K562 (cell line): ENCODE data around the gene PLA2G3. TPM values are rescaled to one million over a fixed set of nuclear protein-coding genes. Genes with fewer than 3 reads are reported as not detected.
A peak's percentile ranks its signal among the peaks of the same experiment; 100 is the strongest.

Experiments used
- ASH1L ChIP-seq: fragments of 450-650 bp; IDR thresholded peaks from 2 replicates; pipeline ENCODE4 v1.6.1; 2018; ENCODE audit warnings: borderline replicate concordance, mild to moderate bottlenecking, low read depth; ENCODE audit not compliant: partially characterized antibody
- KAT2B ChIP-seq: IDR thresholded peaks from one replicate; pipeline ENCODE4 v1.6.1; 2012; ENCODE audit warnings: low read depth, mild to moderate bottlenecking, control low read depth, inconsistent platforms, low read length, moderate library complexity
- MYC ChIP-seq, 2 experiments: fragments of 250-450 bp in 1 of 2; sonication (Bioruptor Pico) in 1 of 2; IDR thresholded peaks; 2 replicates each; pipeline versions ENCODE4 v1.5.1 to v1.6.1; 2012 to 2021; ENCODE audit warnings: low read depth in 2 of 2, borderline replicate concordance in 1 of 2, improper control_type of control experiment in 1 of 2, low read length in 1 of 2, mild to moderate bottlenecking in 1 of 2, moderate library complexity in 1 of 2
- POLR3G ChIP-seq: IDR thresholded peaks from 2 replicates; pipeline ENCODE4 v1.6.1; 2011; ENCODE audit not compliant: insufficient read length, insufficient replicate concordance; ENCODE audit errors: extremely low read depth
- RCOR1 ChIP-seq, 2 experiments: IDR thresholded peaks; 2 replicates each; pipeline ENCODE4 v1.6.1; 2012; ENCODE audit warnings: low read depth in 2 of 2, low read length in 2 of 2, borderline replicate concordance in 1 of 2, improper control_type of control experiment in 1 of 2
- REST ChIP-seq, 2 experiments: fragments of 450-650 bp; formaldehyde crosslinking in 1 of 2; IDR thresholded peaks; 2 replicates each; pipeline versions ENCODE4 v1.4.0 to v1.6.1; 2014 to 2020; ENCODE audit warnings: mild to moderate bottlenecking in 2 of 2, borderline replicate concordance in 1 of 2, low read depth in 1 of 2
- SAFB ChIP-seq: fragments of 200-400 bp; formaldehyde crosslinking; IDR thresholded peaks from 2 replicates; pipeline ENCODE4 v1.6.1; 2017; ENCODE audit warnings: low read depth, low read length, borderline replicate concordance
- SIN3A ChIP-seq, 2 experiments: fragments of 150-350 bp in 1 of 2; IDR thresholded peaks; 2 replicates each; pipeline ENCODE4 v1.6.1; 2011 to 2016; ENCODE audit warnings: borderline replicate concordance in 2 of 2, low read depth in 2 of 2, low read length in 2 of 2, mild to moderate bottlenecking in 2 of 2, moderate library complexity in 2 of 2; ENCODE audit not compliant: control insufficient read depth in 1 of 2
- SRF ChIP-seq, 2 experiments: fragments of 250-450, 450-650 bp in 1 of 2; sonication (Bioruptor Pico) in 1 of 2; sonication (generic) in 1 of 2; formaldehyde crosslinking; IDR thresholded peaks; 2 replicates each; pipeline versions ENCODE4 v1.5.0 to v1.5.1; 2020 to 2022; ENCODE audit warnings: mild to moderate bottlenecking in 1 of 2, missing genetic modification reagents in 1 of 2
- ZNF57 ChIP-seq: fragments of 450-650 bp; formaldehyde crosslinking; IDR thresholded peaks from 2 replicates; pipeline ENCODE4 v1.4.0; 2020; ENCODE audit warnings: mild to moderate bottlenecking, moderate library complexity
- polyA plus RNA-seq, 8 experiments: library from polyadenylated mRNA; depleted of rRNA in 4 of 8; stranded (reverse) in 5 of 8; unstranded in 3 of 8; fragments of >200 nt; fragmentation: Nextera tagmentation in 2 of 8; fragmentation: Illumina TruSeq in 1 of 8; extraction: Ambion mirVana in 2 of 8; extraction: Trizol in 1 of 8; gene quantifications; 2 replicates each; pipeline versions ENCODE4 v1.2.1 to v1.2.3, GENCODE V29; 2011 to 2014; ENCODE audit warnings: inconsistent platforms in 1 of 8, missing spikeins in 1 of 8
- total RNA-seq, 7 experiments: library from RNA; depleted of rRNA in 6 of 7; stranded (reverse); fragments of >200 nt in 6 of 7; fragmentation: Illumina TruSeq in 2 of 7; extraction: Trizol in 2 of 7; gene quantifications; 2 replicates each; pipeline versions ENCODE4 v1.2.1 to v1.2.3, GENCODE V29; 2011 to 2021; ENCODE audit warnings: low replicate concordance in 1 of 7
- TF ChIP-seq, protein P1 (sequence below): fragments of 450-650 bp; IDR thresholded peaks from 2 replicates; pipeline ENCODE4 v1.6.1; 2018; ENCODE audit not compliant: partially characterized antibody

PLA2G3 gene
- total and polyA plus RNA-seq, 9 of the 15 experiments (the other 6 are each of a cell fraction or from before 2014, with no cell fraction given): 0.18 to 1.4 (median 0.64) TPM

- TF ChIP-seq REST (IDR thresholded peaks at IDR 0.05; ENCODE audit: borderline replicate concordance) (peak; percentile 89), REST (CRISPR knock-in tag; IDR thresholded peaks at IDR 0.05; ENCODE audit: low read depth) (no peak), ZNF57 (CRISPR knock-in tag) (no peak), RCOR1 (IDR thresholded peaks at IDR 0.05; ENCODE audit: borderline replicate concordance in 1 of 2, low read depth in 2 of 2, low read length in 2 of 2) (peak in 1 of 2 experiments; percentile 51; a peak in 1 of 4 replicates), SAFB (peak; percentile 85), POLR3G (no peak), MYC (IDR thresholded peaks at IDR 0.05; ENCODE audit: low read depth, low read length) (peak; percentile 25; the same call in 1 of the 2 replicates), MYC (CRISPR knock-in tag; IDR thresholded peaks at IDR 0.05; ENCODE audit: borderline replicate concordance, low read depth) (no peak), SRF (CRISPR knock-in tag; IDR thresholded peaks at IDR 0.05) (peak in 1 of 2 experiments; percentile 90; a peak in 1 of 4 replicates), ASH1L (no peak), SIN3A (IDR thresholded peaks at IDR 0.05; ENCODE audit: borderline replicate concordance in 2 of 2, control insufficient read depth in 1 of 2, low read depth in 2 of 2, low read length in 2 of 2) (no peak), KAT2B (no peak)
- TF ChIP-seq, protein P1, sequence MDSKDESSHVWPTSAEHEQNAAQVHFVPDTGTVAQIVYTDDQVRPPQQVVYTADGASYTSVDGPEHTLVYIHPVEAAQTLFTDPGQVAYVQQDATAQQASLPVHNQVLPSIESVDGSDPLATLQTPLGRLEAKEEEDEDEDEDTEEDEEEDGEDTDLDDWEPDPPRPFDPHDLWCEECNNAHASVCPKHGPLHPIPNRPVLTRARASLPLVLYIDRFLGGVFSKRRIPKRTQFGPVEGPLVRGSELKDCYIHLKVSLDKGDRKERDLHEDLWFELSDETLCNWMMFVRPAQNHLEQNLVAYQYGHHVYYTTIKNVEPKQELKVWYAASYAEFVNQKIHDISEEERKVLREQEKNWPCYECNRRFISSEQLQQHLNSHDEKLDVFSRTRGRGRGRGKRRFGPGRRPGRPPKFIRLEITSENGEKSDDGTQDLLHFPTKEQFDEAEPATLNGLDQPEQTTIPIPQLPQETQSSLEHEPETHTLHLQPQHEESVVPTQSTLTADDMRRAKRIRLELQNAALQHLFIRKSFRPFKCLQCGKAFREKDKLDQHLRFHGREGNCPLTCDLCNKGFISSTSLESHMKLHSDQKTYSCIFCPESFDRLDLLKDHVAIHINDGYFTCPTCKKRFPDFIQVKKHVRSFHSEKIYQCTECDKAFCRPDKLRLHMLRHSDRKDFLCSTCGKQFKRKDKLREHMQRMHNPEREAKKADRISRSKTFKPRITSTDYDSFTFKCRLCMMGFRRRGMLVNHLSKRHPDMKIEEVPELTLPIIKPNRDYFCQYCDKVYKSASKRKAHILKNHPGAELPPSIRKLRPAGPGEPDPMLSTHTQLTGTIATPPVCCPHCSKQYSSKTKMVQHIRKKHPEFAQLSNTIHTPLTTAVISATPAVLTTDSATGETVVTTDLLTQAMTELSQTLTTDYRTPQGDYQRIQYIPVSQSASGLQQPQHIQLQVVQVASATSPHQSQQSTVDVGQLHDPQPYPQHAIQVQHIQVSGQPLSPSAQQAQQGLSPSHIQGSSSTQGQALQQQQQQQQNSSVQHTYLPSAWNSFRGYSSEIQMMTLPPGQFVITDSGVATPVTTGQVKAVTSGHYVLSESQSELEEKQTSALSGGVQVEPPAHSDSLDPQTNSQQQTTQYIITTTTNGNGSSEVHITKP: peak; percentile 22
Observed at GRCh38 chr22:31107178-31107893, 33.0 kb downstream of the PLA2G3 start, which contains the start of gene SELENOM (continued).
